Amniotic epithelial cell (primary cell): ENCODE measurements around the gene ZNF423.
"Not testable (repeated sequence)": the region's sequence is repeated elsewhere in the genome, so short reads cannot be mapped to it uniquely, and the experiment has no call there.

Experiments
- DNase-seq: peaks from one replicate; pipeline ENCODE4 v3.0.0-alpha.2; 2010; ENCODE audit warnings: low read depth

Gene ZNF423

GRCh38 chr16:49581630-49582298, 274.1 kb downstream of the ZNF423 start:
- no peak for DNase-seq

- no peak for DNase-seq
Measured at GRCh38 chr16:49580751-49581303, 275.1 kb downstream of the ZNF423 start.

GRCh38 chr16:49578435-49579024, 277.4 kb downstream of the ZNF423 start:
- DNase-seq: no peak

- no peak for DNase-seq
Measured at GRCh38 chr16:49578018-49578417, 277.9 kb downstream of the ZNF423 start.

DNA sequence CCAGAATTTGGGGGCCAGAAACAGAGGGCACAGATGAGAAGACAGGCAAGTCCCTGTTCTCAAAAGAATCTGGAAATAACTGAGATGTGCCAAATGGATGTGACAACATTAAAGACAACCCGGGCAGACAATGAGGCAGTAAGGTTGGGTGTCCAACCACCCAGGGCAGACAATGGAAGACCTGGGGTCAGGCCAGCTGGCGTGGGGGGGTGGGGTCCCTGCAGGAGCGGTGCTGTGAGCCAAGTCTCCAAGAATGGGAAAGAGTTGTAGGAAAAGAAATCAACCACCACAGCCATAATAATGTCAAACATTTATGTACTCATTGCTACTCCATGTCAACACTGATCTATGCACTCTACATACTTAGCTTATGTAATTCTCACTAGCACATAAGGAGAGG, 279.0 kb downstream of the ZNF423 start:
- DNase-seq: no peak

DNA sequence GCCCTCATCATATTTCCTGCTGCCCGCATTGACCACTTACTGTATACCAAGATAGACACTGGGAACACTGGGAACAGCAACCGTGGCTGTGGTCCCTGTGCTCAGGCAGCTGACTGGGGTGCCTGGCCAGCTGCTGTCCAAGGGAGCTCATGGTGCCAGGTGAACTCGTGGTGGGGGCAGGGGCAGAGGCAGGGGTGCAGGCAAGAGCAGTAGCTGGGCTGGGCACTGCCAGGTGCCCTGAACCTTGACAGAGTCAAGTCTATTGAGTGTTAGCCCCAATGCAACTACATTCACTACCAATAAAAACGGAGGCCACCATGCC, 279.8 kb downstream of the ZNF423 start:
- DNase-seq: no peak

GRCh38 chr16:49575346-49576172, 280.4 kb downstream of the ZNF423 start:
- no peak for DNase-seq

- no peak for DNase-seq
Measured at GRCh38 chr16:49574826-49575225, 281.1 kb downstream of the ZNF423 start.

- DNase-seq: no peak
Measured at GRCh38 chr16:49567950-49568349, 288.0 kb downstream of the ZNF423 start.

DNA sequence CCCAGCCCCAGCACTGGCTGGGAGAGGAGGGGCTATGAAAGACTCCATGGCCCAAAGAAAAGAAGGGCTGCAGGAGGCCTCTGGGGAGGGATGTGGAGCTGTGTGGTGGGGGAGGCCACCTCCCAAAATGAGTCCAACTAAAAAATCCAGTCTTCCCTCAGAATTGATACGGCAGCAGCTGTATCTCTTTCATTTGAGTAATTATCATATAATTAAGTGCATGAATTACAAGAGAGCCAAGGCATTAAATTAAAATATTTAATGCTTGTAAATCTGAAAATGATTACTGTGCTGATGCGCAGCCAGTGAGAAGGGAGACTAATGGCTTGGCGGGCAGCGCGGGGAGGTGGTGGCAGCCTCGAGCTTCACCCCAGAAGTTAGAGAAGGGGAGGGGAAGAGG, 289.5 kb downstream of the ZNF423 start:
- no peak for DNase-seq

DNA sequence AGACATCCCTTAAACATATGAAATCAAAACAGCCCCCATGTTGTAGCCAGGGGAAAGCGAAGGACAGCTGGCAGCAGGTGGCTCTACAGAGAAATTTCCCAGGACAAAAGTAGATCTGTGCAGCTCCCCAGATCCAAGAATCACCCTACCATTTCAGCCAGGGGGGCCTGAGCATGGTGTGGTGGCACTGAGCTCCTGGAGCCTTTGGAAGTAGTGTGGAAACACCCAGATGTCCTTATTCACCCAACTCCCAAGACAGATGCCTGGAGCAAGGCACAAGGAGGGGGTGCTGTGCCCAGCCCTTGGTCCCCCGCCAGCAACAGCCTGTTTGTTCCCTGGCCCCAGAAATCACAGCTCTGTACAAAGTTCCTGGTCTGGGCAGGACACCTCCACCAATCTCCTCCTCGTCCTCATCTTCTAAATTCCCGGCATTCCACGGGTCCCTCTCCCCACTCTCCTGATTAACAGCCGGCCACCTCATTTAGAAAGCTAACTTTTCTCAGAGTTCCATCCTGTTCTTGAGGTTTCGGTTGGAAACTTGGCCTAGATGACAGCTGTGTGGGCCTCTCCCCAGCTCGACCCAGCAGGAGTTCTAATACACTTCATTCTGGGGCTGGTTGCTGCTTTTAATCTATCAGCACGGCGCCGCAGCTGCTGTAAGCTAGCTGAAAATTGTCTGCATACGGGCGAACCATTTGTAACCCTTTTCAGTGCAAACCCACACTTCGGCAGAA, 291.2 kb downstream of the ZNF423 start:
- DNase-seq: no peak

DNA sequence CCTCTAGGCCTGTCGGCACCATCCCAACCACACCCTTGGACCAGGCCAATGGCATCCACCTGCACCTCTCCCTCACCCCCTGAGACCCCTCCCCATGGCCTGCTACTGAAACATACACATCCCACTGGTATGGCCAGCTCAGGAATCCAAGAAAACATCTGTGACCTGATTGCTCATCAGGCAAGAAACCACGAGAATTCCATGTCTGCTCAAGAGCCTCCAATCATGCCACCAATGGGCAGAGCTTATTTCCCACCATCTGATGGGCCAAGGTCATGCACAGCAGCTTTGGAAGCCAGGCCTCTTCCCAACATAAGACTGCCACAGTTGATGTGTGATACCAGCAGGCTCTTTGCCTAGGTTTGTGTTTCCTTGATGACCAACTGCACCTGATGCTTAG, 292.2 kb downstream of the ZNF423 start:
- no peak for DNase-seq

DNA sequence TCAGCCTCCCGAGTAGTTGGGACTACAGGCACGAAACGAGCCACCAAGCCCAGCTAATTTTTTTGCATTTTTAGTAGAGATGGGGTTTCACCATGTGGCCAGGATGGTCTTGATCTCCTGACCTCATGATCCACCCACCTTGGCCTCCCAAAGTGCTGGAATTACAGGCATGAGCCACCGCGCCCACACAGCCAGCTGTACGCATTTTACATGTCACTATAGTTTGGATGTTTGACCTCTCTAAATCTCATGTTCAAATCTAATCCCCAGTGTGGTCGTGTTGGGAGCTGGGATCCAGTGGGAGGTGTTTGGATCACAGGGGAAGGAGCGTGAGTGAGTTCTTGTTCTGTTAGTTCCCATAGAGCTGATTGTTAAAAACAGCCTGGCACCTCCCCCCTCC, 293.0 kb downstream of the ZNF423 start:
- not testable (repeated sequence) for DNase-seq

GRCh38 chr16:49562228-49562627, 293.7 kb downstream of the ZNF423 start:
- no peak for DNase-seq

DNA sequence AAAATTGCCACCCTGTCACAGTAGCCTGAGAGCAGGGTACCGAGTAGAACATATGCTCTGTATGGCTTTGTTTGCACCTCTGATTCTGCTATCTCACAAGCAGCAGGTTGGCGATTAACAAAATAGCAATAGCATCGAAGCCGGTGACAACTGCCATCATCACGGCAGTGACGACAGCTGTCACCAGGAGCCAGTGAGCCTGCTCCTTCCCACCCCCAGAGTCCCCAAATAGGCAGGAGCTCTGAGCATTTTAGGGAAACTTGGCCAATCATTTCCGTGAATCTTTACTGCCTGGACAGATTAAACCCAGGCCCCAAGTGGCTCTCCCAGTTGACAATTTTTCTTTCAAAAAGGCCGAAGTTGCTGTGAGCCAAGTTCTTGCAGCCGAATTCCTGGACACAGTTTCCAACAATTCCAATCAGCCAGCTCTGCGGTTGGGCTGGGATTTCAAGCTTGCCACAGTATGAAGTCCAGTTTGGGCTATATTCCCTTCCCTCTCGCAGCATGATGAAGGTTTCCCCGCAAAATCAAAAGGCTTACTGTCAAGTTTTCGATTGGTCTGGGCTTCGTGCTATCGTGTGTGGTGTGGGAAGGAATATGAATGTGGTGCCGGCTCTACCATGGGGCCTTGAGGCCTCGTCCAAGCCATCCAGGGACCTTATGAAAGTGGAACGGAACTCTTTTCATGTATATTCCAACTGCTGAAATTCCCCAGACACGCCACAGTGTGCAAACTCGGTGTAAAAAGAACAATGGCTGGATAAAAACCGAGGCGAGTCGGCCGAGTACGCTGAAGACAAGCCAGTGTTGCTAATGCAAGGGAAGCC, 295.7 kb downstream of the ZNF423 start:
- no peak for DNase-seq

GRCh38 chr16:49559242-49559641, 296.7 kb downstream of the ZNF423 start:
- no peak for DNase-seq

- no peak for DNase-seq
Measured at GRCh38 chr16:49558451-49558850, 297.5 kb downstream of the ZNF423 start.

DNA sequence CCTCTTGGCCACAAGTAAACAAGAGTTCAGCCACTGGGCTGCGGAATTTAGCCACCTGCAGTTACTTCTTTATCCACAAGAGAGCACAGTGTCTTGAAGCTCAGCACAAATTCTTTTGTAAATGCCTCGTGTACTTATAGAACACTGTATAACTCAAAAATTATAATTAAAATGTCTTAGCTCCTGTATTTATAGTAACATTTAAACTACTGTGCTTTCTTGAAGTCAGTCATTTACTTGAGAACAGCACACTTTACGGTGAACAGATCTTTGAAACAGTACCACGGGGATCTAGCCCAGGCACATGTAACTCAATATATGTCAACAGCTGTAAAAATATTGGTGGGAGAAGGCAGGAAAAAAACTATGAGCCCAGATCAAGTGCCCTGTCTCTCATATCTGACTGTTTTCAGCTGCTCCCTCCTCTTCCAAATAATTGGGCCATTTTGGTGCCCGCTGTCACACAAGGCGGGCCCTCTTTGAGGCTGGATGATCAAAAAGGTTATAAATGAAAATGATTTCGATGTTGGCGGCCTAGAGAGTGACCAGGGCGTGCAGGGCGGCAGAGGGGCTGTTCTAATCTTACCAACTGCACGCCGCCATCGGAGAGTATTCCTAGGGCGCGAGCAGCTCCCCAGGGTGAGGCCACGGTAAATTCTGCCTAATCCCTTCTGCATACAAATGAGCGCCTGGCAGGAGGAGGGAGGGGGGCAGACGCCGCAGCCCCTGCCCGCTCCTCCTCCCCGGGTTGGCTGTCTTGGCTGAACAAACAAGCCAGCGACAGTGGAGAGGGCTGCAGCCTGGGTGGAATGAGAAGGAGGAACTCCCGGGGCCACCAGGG, 299.1 kb downstream of the ZNF423 start:
- no peak for DNase-seq

- no peak for DNase-seq
Measured at GRCh38 chr16:49556249-49556605, 299.7 kb downstream of the ZNF423 start.

- no peak for DNase-seq
Measured at GRCh38 chr16:49554681-49555080, 301.2 kb downstream of the ZNF423 start.
